NB4 (cell line): ENCODE measurements around the gene UBE2J2.

ENCODE experiments used
- DNase-seq: peaks from one replicate; pipeline ENCODE4 v3.0.0; 2010; ENCODE audit warnings: low read depth
- H3K4me3 ChIP-seq: one replicate; pipeline ENCODE4 v1.5.1; 2011; ENCODE audit warnings: mild to moderate bottlenecking, low read depth, low read length, moderate library complexity
- MYC ChIP-seq: IDR thresholded peaks from 2 replicates; pipeline ENCODE4 v1.6.1; 2011; ENCODE audit warnings: low read depth, low read length
- POLR2A ChIP-seq: IDR thresholded peaks from 2 replicates; pipeline ENCODE4 v1.6.1; 2011; ENCODE audit warnings: mild to moderate bottlenecking; ENCODE audit not compliant: insufficient read length; ENCODE audit errors: extremely low read depth
- TF ChIP-seq, protein P1 (sequence below): IDR thresholded peaks from one replicate; pipeline ENCODE4 v1.5.1; 2012; ENCODE audit warnings: low read depth, low read length
- TF ChIP-seq, protein P2 (sequence below): IDR thresholded peaks from 2 replicates; pipeline ENCODE4 v1.6.1; 2011; ENCODE audit warnings: low read depth, low read length

The UBE2J2 gene

DNA sequence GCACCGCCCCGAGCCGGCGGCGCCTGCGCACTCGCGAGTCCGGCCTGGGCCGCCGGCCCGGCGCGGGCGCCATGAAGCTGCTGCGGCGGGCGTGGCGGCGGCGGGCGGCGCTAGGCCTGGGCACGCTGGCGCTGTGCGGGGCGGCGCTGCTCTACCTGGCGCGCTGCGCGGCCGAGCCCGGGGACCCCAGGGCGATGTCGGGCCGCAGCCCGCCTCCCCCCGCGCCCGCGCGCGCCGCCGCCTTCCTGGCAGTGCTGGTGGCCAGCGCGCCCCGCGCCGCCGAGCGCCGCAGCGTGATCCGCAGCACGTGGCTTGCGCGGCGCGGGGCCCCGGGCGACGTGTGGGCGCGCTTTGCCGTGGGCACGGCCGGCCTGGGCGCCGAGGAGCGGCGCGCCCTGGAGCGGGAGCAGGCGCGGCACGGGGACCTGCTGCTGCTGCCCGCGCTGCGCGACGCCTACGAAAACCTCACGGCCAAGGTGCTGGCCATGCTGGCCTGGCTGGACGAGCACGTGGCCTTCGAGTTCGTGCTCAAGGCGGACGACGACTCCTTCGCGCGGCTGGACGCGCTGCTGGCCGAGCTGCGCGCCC is 41.4 kb downstream of the UBE2J2 start, which contains the start of gene B3GALT6:
TSS of gene B3GALT6 (plus strand) at position 30 of the 588 bp plus-strand sequence. CDS start at position 72, 42 bp downstream.
- H3K4me3 ChIP-seq, result peak within 1 kb of the TSS; percentile 98
- TF ChIP-seq, protein P1, sequence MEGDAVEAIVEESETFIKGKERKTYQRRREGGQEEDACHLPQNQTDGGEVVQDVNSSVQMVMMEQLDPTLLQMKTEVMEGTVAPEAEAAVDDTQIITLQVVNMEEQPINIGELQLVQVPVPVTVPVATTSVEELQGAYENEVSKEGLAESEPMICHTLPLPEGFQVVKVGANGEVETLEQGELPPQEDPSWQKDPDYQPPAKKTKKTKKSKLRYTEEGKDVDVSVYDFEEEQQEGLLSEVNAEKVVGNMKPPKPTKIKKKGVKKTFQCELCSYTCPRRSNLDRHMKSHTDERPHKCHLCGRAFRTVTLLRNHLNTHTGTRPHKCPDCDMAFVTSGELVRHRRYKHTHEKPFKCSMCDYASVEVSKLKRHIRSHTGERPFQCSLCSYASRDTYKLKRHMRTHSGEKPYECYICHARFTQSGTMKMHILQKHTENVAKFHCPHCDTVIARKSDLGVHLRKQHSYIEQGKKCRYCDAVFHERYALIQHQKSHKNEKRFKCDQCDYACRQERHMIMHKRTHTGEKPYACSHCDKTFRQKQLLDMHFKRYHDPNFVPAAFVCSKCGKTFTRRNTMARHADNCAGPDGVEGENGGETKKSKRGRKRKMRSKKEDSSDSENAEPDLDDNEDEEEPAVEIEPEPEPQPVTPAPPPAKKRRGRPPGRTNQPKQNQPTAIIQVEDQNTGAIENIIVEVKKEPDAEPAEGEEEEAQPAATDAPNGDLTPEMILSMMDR, result no peak
- TF ChIP-seq MYC, result peak; percentile 76
- TF ChIP-seq, protein P2, sequence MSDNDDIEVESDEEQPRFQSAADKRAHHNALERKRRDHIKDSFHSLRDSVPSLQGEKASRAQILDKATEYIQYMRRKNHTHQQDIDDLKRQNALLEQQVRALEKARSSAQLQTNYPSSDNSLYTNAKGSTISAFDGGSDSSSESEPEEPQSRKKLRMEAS, result peak; percentile 76; the same call in 1 of the 2 replicates
- peak; percentile 39 for TF ChIP-seq POLR2A
- no peak for DNase-seq

DNA sequence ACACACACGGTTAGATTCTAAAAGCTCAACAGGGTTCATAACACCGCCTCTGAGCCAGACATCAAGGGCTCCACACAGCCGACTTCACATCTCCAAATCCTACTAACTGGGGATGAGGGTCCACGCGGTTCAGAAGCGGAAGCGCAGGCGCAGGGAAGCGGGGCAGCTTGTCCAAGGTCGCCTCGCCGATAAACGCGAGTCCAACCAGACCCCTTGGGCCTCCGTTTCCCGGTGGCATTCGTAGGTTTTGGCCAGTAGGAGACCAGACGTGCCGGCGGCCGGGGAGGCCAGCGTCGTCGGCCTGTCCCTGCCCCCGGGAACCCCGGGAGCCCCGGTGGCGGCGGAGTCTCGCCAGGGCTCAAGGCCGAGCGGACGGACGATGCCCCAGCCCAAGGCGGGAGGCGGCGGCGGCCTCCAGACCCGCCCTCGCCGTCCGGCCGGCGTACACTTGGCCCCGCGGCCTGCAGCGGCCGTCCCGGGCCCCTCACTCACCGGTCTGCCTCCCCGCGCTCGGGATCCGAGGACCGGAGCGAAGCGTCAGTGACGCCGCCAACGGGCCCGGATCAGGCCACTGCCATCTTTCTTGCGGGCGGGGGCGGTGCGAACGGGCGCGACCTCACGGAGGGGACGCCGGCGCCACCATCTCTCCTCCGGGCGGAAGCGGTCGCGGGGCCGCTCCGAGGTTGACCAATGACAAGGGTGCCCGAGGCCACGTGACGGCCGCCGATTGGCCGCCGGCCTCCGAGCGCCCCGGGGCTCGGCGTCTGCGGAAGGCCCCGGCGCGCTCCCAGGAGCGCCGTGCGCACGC is 42.0 kb downstream of the UBE2J2 start, which contains the start of gene SDF4:
TSS of gene SDF4 (minus strand) at position 602 of the 808 bp plus-strand sequence. CDS start 3,229 bp downstream, outside the sequence.
- TF ChIP-seq, protein P2, result peak; percentile 91
- peak; percentile 69 for TF ChIP-seq POLR2A
- TF ChIP-seq MYC, result peak; percentile 63
- TF ChIP-seq, protein P1, result no peak
- H3K4me3 ChIP-seq, result peak within 1 kb of the TSS; percentile 98
- DNase-seq, result peak; percentile 97

DNA sequence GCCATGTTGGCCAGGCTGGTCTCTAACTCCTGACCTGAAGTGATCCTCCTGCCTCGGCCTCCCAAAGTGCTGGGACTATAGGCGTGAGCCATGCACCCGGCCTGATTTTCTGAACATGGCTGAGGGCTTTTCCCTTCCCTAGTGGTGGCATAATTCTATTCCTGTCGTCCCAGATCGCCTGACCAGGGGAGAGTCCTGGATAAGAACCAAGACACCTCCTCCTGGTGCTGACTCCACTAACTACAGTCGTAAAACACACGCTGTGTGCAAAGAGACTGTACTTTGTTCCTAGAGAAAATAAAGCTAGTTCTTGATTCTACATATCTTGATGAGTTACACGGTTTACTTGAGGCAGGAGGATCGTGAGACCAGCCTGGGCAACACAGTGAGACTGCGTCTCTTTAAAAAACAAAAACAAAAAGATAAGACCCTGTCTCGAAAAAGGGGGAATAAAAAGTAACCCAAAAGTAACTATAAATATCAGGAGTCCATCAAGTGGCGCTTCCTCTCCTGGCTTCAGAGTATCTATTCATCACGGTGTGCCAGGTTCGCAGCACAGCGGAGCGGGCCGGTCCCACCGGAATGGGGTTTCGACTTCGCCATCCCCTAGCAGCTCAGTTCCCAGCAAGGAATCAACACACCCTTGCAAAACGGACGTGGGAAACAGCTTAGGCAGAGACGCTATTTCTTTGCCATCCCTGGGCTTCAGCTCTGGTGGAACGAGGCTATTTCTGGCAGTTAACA is 42.8 kb downstream of the UBE2J2 start:
- peak; percentile 41 for DNase-seq
- TF ChIP-seq, protein P2, result no peak
- TF ChIP-seq POLR2A, result no peak
- TF ChIP-seq, protein P1, result no peak
- no peak for TF ChIP-seq MYC
- H3K4me3 ChIP-seq, result peak overlapping the region; percentile 98

DNA sequence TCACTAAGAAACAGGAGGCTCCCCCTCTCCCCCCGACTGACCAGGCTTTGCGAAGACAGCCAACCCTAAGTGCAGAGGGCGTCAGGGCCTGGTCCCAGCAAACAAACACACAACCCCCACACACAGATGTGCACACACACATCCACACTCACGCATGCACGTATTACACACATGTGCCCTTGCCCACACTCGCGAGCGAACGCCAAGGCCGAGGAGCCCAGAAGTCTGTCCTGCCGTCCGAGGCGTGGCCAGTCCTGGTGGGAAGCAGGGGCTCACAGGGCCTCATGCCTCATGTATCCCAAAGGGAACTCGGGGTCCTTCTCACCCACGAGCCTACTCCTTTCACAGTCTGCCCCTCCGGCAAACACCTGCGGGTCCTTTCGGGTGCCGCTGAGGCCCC is 43.9 kb downstream of the UBE2J2 start:
- DNase-seq, result no peak
- H3K4me3 ChIP-seq, result no peak overlapping the region
- TF ChIP-seq, protein P1, result no peak
- TF ChIP-seq POLR2A (no peak), MYC (no peak)
- TF ChIP-seq, protein P2, result no peak

DNA sequence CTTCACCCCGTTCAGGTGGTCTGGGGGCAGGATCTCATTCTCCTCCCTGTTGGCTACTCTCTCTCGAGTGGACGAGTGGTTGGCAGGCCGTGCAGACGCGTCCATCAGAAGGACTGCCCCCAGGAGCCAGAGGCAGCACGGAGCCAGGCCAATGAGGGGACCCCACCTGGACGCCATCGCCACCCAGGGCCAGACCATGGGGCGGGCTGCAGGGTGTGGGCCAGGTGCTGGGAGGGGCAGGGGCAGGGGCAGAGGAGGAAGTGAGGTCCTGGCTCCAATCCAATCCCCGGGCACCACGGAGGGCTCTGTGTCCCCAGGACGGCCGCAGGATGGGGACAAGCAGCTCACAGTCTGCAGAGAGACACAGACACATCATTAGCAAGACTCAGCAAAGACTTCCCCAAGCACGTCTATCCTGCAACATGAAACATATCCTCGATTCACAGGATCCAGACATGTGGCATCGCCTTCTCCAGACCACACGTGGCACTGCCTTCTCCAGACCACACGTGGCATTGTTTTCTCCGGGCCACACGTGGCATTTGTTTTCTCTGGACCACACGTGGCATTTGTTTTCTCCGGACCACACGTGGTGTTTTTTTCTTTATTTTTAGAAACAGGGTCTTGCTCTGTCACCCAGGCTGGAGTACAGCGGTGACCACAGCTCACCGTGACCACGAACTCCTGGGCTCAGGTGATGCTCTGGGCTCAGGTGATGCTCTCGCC is 44.9 kb downstream of the UBE2J2 start:
- no peak for DNase-seq
- H3K4me3 ChIP-seq, result no peak overlapping the region
- TF ChIP-seq, protein P2, result no peak
- TF ChIP-seq, protein P1, result no peak
- TF ChIP-seq MYC (no peak), POLR2A (no peak)
